Caco-2 (cell line): Measurements from ENCODE around the gene CCDC116. TPM values are rescaled to one million over a fixed set of nuclear protein-coding genes. Genes with fewer than 3 reads are reported as not detected.

Experiments used
- BruUV-seq: library from RNA; stranded (reverse); fragments of 400-500 nt; replicated peaks from 2 replicates; lab custom pipeline; 2021; lab: Mats Ljungman, UMichigan
- CTCF ChIA-PET: fragments of 300-600 bp; sonication (Branson Sonifier 250); formaldehyde crosslinking; loops from one replicate; lab custom pipeline; 2022; ENCODE audit warnings: antibody characterized with exemption; lab: Charles Lee
- POLR2A ChIA-PET: fragments of 300-600 bp; sonication (Branson Sonifier 250); formaldehyde crosslinking; loops from one replicate; lab custom pipeline; 2022; ENCODE audit warnings: antibody characterized with exemption; lab: Charles Lee
- DNase-seq, 2 experiments: peaks; one replicate each; pipeline versions ENCODE4 v3.0.0 to v3.0.0-alpha.2; 2020 to 2022
- H3K27me3 ChIP-seq: replicated peaks from 2 replicates; pipeline ENCODE4 v1.6.0; 2011; ENCODE audit warnings: low read length; ENCODE audit not compliant: control insufficient read depth, insufficient read depth
- H3K36me3 ChIP-seq: 2 replicates; pipeline ENCODE4 v1.5.1; 2011; ENCODE audit warnings: low read length; ENCODE audit not compliant: control insufficient read depth, insufficient read depth
- H3K4me1 ChIP-seq: fragments of 250-450 bp; sonication (Bioruptor Pico); 2 replicates; pipeline ENCODE4 v1.5.1; 2020; ENCODE audit warnings: mild to moderate bottlenecking
- H3K4me3 ChIP-seq: 2 replicates; pipeline ENCODE4 v1.5.1; 2011; ENCODE audit warnings: low read depth, mild to moderate bottlenecking, control low read depth, low read length
- H3K9me3 ChIP-seq: fragments of 250-450 bp; sonication (Bioruptor Pico); 2 replicates; pipeline ENCODE4 v1.5.1; 2020; ENCODE audit warnings: mild to moderate bottlenecking, moderate library complexity
- H3K27ac Mint-ChIP-seq: one replicate; pipeline ENCODE4 v1.8.0; 2022; ENCODE audit warnings: mixed read lengths; ENCODE audit not compliant: unreplicated experiment
- H3K27me3 Mint-ChIP-seq: one replicate; pipeline ENCODE4 v1.8.0; 2022; ENCODE audit warnings: mixed read lengths; ENCODE audit not compliant: insufficient read depth, unreplicated experiment
- H3K36me3 Mint-ChIP-seq: one replicate; pipeline ENCODE4 v1.8.0; 2022; ENCODE audit warnings: mild to moderate bottlenecking, mixed read lengths; ENCODE audit not compliant: insufficient read depth, unreplicated experiment
- H3K4me1 Mint-ChIP-seq: one replicate; pipeline ENCODE4 v1.8.0; 2022; ENCODE audit warnings: low read depth, mixed read lengths; ENCODE audit not compliant: unreplicated experiment
- H3K4me3 Mint-ChIP-seq: one replicate; pipeline ENCODE4 v1.8.0; 2022; ENCODE audit warnings: mild to moderate bottlenecking, moderate library complexity, mixed read lengths; ENCODE audit not compliant: unreplicated experiment
- H3K9me3 Mint-ChIP-seq: one replicate; pipeline ENCODE4 v1.8.0; 2022; ENCODE audit warnings: mixed read lengths; ENCODE audit not compliant: unreplicated experiment
- intact Hi-C: fragments of 100-400 bp; cut with micrococcal nuclease; formaldehyde crosslinking; loops from one replicate; pipeline ENCODE4 v1.10.0; 2022; ENCODE audit not compliant: unreplicated experiment
- total RNA-seq: library from RNA; stranded (reverse); gene quantifications from 2 replicates; pipeline ENCODE4 v1.2.3, GENCODE V29; 2022
- TF ChIP-seq, protein P1 (sequence below), 2 experiments: fragments of 200-600 bp in 1 of 2; IDR thresholded peaks; 1 replicate in 1 of 2; 2 replicates in 1 of 2; pipeline versions ENCODE4 v1.5.1 to v1.8.0; 2011 to 2022; ENCODE audit warnings: antibody characterized with exemption in 1 of 2, control low read depth in 1 of 2, inconsistent platforms in 1 of 2, low read depth in 1 of 2, low read length in 1 of 2, mild to moderate bottlenecking in 1 of 2, moderate library complexity in 1 of 2; ENCODE audit not compliant: insufficient read depth in 1 of 2, severe bottlenecking in 1 of 2, unreplicated experiment in 1 of 2

The CCDC116 gene
- total RNA-seq, 1 experiment from 2014 or later: not detected

DNA sequence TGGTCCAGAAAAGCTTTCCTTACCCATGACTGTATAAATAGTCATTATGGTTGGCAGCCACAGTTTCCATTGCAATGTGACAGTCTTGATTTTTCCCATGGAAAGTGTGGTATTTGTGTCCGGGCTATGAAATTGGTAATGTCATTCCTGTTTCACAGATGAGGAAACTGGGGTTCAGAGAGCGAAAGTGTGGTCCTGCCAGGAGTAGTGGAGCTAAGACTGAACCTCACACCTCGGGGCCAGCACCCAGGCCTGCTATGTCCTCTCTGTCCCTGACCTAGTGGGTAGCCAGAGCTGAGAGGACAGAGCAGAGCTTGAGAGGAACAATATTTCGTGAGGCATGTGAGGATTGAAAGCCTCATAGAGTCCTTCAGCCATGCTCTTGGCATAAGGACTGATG lies 1.5 kb upstream of the CCDC116 start:
- H3K27ac Mint-ChIP-seq: no peak overlapping the region
- no TSS peak for BruUV-seq

DNA sequence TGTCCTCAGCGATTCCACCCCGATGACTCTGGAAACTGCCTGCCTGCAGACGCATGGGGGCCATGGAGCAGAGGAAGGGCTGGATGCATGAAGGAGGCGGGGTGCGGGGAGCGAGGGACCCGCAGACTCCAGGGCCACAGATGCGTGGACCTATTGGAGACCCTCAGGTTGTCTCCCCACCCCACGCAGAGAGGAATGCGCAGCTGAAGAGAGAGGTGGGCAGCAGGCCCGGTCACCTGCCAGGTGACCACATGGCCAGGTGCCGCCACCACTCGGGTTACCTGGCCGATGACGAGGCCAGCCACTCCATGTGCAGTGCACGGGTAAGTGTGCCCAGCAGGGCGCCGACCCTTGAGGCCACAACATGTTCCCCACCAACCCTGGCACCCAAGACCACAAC lies 371 bp downstream of the CCDC116 start:
- H3K4me3 Mint-ChIP-seq: no peak overlapping the region
- H3K27me3 Mint-ChIP-seq: no peaks in the 10 kb centered on the region
- H3K9me3 ChIP-seq: no peaks in the 10 kb centered on the region
- no peak overlapping the region for H3K4me3 ChIP-seq
- TF ChIP-seq, protein P1, sequence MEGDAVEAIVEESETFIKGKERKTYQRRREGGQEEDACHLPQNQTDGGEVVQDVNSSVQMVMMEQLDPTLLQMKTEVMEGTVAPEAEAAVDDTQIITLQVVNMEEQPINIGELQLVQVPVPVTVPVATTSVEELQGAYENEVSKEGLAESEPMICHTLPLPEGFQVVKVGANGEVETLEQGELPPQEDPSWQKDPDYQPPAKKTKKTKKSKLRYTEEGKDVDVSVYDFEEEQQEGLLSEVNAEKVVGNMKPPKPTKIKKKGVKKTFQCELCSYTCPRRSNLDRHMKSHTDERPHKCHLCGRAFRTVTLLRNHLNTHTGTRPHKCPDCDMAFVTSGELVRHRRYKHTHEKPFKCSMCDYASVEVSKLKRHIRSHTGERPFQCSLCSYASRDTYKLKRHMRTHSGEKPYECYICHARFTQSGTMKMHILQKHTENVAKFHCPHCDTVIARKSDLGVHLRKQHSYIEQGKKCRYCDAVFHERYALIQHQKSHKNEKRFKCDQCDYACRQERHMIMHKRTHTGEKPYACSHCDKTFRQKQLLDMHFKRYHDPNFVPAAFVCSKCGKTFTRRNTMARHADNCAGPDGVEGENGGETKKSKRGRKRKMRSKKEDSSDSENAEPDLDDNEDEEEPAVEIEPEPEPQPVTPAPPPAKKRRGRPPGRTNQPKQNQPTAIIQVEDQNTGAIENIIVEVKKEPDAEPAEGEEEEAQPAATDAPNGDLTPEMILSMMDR (IDR thresholded peaks at IDR 0.05; ENCODE audit: insufficient read depth in 1 of 2, low read depth in 1 of 2, low read length in 1 of 2, severe bottlenecking in 1 of 2, unreplicated experiment in 1 of 2): no peak
- ChIA-PET POLR2A (interaction anchor here (2.5 kb wide), 1 partner anchor 9 kb away, joined by 9 read pairs; the partner anchor contains the start of gene SDF2L1), CTCF (interaction anchor here (0.6 to 6.9 kb wide), 3 partner anchors 9 to 543 kb away, joined by 3 to 179 read pairs (median 4); partner anchors contain the start of gene SDF2L1)
- H3K4me1 Mint-ChIP-seq: no peaks in the 10 kb centered on the region
- H3K36me3 ChIP-seq: peaks cover 2% of the 10 kb centered on the region; the same call in 1 of the 2 replicates
- DNase-seq: no peak
- no TSS peak for BruUV-seq
- peaks cover 7% of the 10 kb centered on the region for H3K4me1 ChIP-seq
- no peaks in the 10 kb centered on the region for H3K27me3 ChIP-seq
- H3K36me3 Mint-ChIP-seq: peaks cover 20% of the 10 kb centered on the region
- H3K9me3 Mint-ChIP-seq: no peaks in the 10 kb centered on the region
- intact Hi-C loops: no loop called here
- no peak overlapping the region for H3K27ac Mint-ChIP-seq

More for the DNA sequence above, 1.5 kb upstream of the CCDC116 start:
- no peak overlapping the region for H3K4me3 ChIP-seq
- peaks cover 4% of the 10 kb centered on the region; the same call in 1 of the 2 replicates for H3K36me3 ChIP-seq
- TF ChIP-seq, protein P1 (IDR thresholded peaks at IDR 0.05; ENCODE audit: insufficient read depth in 1 of 2, low read depth in 1 of 2, low read length in 1 of 2, severe bottlenecking in 1 of 2, unreplicated experiment in 1 of 2): no peak
- H3K9me3 ChIP-seq: no peaks in the 10 kb centered on the region
- Mint-ChIP-seq H3K9me3 (no peaks in the 10 kb centered on the region), H3K27me3 (no peaks in the 10 kb centered on the region), H3K4me1 (no peaks in the 10 kb centered on the region), H3K4me3 (no peak overlapping the region), H3K36me3 (peaks cover 39% of the 10 kb centered on the region)
- no peak for DNase-seq
- H3K27me3 ChIP-seq: no peaks in the 10 kb centered on the region
- ChIA-PET CTCF (interaction anchor here (6.9 kb wide), 1 partner anchor 11 kb away, joined by 179 read pairs; the partner anchor contains the start of gene SDF2L1), POLR2A (interaction anchor here (4.4 kb wide), 1 partner anchor 11 kb away, joined by 81 read pairs; the partner anchor contains the start of gene SDF2L1)
- H3K4me1 ChIP-seq: peaks cover 5% of the 10 kb centered on the region; the same call in 1 of the 2 replicates
- intact Hi-C loops: no loop called here

GRCh38 chr22:21633481-21633880 lies 921 bp downstream of the CCDC116 start:
- H3K27me3 Mint-ChIP-seq: no peaks in the 10 kb centered on the region

More at GRCh38 chr22:21633481-21633880, 921 bp downstream of the CCDC116 start:
- Mint-ChIP-seq H3K27ac (no peak overlapping the region), H3K9me3 (no peaks in the 10 kb centered on the region), H3K36me3 (peaks cover 15% of the 10 kb centered on the region), H3K4me3 (no peak overlapping the region), H3K4me1 (no peaks in the 10 kb centered on the region)
- intact Hi-C loops: no loop called here
- TF ChIP-seq, protein P1 (IDR thresholded peaks at IDR 0.05; ENCODE audit: insufficient read depth in 1 of 2, low read depth in 1 of 2, low read length in 1 of 2, severe bottlenecking in 1 of 2, unreplicated experiment in 1 of 2): no peak
- no peaks in the 10 kb centered on the region for H3K27me3 ChIP-seq
- DNase-seq: no peak
- ChIA-PET CTCF (interaction anchor here (1.5 to 6.9 kb wide), 2 partner anchors 9 to 13 kb away, joined by 3 to 179 read pairs; partner anchors contain the start of gene SDF2L1), POLR2A (interaction anchor here (2.5 kb wide), 1 partner anchor 9 kb away, joined by 9 read pairs; the partner anchor contains the start of gene SDF2L1)
- H3K4me3 ChIP-seq: no peak overlapping the region
- no peaks in the 10 kb centered on the region for H3K9me3 ChIP-seq
- peaks cover 8% of the 10 kb centered on the region for H3K4me1 ChIP-seq
- no peaks in the 10 kb centered on the region for H3K36me3 ChIP-seq
- no TSS peak for BruUV-seq
